ENCODE results near the gene DNAJA1. TPM values are rescaled to one million over a fixed set of nuclear protein-coding genes. Genes with fewer than 3 reads are reported as not detected.
"Not testable (repeated sequence)": the region's sequence is repeated elsewhere in the genome, so short reads cannot be mapped to it uniquely, and the experiment has no call there.

DNAJA1 gene
- total RNA-seq = 197 and 203 TPM in 2 replicates

DNA sequence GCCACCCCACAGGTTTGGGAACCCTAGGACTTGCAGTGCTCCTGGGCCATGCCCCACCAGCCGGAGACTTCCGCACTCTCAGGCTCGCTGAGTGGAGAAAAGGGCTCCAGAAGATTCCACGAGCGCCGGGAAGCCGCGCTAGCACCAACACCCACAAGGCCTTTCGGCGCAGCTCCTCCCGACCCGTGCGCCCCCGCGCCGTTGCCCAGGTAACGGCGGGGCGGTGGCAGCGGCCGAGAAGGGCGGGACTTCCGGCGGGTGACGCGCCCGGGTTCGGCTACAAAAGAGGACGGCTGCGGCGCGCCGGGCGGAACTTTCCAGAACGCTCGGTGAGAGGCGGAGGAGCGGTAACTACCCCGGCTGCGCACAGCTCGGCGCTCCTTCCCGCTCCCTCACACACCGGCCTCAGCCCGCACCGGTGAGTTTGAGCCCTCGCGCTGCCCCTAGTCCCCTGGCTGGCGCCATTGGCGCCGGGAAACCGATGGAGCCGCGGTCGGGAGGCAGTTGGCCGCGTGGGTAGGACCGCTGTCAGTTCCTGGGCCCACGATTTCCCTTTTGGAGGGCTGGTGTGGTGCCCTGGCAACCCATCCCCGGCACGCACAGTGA, at the start of gene DNAJA1:
Gene DNAJA1 (plus strand): TSS at position 308 of the 606 bp plus-strand sequence. CDS start 1,212 bp downstream, outside the sequence.
- no peak for DNase-seq (ENCODE audit: extremely low read depth, low read depth, low spot score)

DNA sequence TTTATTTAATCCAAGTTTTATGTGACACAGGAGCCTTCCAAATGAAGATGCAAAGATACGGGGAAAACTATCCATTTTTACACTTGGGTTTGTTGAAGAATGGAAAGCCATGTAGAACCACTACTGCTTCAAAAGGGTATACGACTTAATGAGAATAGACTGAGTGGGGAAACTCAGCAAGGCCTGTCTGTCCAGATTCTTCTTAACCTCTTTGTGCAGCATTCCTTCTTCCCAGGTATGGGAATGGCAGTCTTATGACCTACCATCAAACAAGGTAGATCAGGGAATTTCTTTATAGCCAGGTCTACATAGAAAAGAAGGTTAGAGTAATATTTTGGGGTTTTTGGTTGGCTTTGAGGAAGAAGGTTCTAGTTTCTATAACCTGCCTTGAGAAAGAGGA, 47.0 kb upstream of the DNAJA1 start:
- DNase-seq (ENCODE audit: extremely low read depth, low read depth, low spot score) = no peak

DNA sequence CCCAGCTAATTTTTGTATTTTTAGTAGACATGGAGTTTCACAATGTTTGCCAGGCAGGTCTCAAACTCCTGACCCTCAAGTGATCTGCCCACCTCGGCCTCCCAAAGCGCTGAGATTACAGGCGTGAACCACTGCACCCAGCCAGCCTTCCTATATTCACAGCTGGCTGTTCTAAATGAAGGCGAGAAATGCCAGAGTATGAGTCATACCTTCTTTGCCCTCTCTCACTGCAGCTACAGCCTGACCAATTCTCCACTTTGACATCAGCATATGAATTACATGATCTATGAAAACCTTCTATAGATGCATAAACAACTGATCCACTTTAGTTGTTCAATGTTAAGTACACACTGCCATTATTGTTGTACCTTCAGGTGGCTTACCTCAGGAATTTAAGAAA, 38.1 kb upstream of the DNAJA1 start:
- DNase-seq (ENCODE audit: extremely low read depth, low read depth, low spot score) = no peak

DNA sequence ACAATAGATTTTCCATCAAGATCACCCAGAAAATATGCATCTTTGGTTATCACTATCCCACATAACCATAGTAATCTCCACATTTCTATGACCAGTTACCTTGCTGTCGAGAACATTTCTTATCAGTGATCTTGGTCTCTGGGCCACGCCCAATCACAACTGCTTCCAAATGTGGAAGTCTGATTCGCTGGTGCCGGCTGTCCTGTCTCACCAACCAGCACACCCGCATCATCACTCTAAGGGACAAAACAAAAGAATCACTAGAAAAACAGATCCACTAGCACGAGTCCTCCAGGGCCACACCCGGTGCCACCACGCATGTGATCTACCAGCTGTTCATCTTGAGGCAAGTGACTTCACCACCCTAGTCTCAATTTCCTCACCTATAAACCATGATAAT, 35.4 kb upstream of the DNAJA1 start:
- DNase-seq (ENCODE audit: extremely low read depth, low read depth, low spot score) = no peak

DNA sequence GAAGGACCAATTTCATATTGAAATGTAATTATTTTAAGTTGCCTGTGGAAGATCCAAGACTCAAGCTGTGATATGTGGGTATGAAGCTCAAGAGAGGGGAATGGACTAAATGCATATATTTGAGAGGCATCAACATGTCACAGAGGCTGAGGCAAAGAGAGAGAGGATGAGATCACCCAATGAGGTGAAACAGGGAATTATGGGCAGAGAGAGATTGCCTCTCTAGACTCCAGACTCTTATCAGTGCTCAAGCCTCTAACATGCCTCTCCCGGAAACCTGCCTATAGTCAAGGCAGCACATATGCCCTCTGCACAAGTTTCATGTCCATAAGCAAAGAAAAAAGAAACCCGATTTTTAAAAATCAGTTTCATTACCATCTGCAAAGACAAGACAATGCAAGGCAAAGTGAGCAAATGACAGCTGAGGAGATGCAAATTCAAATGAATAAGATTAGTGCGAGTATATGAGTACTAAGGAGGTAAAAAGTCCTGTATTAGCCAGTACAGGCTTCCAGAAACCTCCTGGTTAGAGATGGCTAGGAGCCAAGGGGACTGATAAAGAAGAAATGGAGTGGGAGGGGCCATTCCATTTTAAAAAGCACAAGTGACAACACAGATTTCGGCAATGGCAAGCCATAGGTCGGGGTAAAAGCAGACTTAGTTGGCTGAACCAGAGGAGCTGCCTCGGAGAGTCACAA, 33.0 kb upstream of the DNAJA1 start:
- no peak for DNase-seq (ENCODE audit: extremely low read depth, low read depth, low spot score)

DNA sequence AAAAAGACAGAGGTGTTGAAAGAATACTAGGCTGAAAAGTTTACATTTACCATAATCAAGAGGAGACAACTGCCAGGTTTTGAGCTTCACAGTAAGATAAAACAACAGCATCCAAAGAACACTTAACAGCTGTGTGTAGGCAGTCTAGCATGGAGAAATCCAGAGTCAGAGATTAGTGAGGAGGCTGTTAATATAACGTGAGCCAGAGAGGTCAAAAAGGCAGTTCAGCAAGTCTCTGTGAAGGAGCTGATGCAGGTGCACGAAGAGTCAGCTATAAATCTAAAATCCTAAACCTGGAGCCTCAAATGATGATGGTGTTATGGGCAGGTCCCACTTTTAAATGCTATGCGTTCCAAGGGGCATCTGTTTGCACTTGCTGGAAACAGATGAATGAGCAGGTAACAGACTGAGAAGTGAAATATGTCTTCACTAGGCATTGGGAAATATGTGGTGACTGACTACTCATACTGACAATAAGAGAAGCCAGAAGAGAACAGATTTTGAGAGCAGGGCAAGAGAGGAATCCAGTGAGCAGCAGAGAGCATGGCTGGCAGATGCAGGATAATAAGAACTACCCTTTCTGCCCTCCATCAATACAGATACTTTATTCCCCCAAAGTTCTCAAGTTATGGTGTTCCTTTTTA, 32.4 kb upstream of the DNAJA1 start:
- no peak for DNase-seq (ENCODE audit: extremely low read depth, low read depth, low spot score)

DNA sequence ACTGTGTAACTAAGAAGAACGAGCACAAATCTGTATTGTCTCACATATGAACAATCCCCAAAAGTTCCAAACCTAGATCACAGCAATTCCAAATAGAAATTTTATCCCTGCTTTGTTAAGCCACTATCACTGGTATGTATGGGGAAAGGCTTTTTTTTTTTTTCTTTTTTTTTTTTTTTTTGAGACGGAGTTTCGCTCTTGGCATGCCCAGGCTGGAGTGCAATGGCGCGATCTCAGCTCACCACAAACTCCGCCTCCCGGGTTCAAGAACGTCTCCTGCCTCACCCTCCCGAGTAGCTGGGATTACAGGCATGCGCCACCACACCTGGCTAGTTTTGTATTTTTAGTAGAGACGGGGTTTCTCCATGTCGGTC, 24.4 kb upstream of the DNAJA1 start:
- DNase-seq (ENCODE audit: extremely low read depth, low read depth, low spot score) = not testable (repeated sequence)

DNA sequence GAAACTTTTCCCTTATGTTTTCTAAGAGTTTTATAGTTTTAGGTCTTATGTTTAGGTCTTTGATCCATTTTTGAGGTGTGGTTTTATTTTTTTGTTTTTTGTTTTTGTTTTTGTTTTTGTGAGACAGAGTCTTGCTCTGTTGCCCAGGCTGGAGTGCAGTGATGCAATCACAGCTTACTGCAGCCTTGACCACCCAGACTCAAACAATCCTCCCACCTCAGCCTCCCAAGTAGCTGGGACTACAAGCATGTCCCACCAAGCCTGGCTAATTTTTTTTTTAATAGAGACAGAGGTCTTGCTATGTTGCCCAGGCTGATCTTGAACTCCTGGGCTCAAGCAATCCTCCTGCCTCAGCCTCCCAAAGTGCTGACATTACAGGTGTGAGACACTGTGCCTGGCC, 19.7 kb upstream of the DNAJA1 start:
- DNase-seq (ENCODE audit: extremely low read depth, low read depth, low spot score) = not testable (repeated sequence)

DNA sequence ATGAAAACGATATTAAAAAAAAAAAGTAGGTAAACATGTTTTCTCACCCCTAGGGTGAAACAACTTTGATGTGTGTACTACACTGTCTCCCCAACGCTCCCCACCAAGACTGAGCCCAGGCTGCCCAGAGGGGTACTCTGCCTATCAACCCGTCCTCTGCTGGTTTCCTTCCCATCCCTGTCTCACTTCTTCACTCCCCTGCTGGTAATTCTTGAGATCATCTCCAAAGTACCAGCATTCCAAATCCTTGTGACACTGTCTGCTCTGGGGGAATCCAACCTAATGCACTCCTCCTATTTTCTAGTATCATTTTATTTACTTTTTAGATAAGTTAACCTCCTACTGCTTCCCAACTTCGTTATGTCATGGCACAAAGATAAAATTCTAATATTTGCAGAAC, 17.3 kb upstream of the DNAJA1 start:
- DNase-seq (ENCODE audit: extremely low read depth, low read depth, low spot score) = no peak

DNA sequence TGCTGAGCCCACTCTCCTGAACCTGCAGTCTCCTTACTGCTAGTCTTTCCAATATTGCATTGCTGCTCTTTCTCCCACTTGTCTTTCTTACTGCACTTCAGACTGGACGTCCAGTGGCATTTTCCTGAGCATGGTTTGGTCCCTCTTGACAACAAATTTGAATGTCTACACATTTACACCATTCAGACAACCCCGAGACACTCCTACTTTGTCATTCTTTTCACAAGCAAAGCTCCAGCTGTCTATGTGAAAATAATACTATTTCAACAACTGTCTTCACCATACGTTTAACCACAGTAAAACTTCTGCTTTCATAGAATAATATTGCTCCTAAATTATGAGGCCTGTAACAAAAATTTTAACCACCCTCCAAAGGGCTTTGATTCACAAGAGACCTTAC, 13.2 kb upstream of the DNAJA1 start:
- DNase-seq (ENCODE audit: extremely low read depth, low read depth, low spot score) = no peak

DNA sequence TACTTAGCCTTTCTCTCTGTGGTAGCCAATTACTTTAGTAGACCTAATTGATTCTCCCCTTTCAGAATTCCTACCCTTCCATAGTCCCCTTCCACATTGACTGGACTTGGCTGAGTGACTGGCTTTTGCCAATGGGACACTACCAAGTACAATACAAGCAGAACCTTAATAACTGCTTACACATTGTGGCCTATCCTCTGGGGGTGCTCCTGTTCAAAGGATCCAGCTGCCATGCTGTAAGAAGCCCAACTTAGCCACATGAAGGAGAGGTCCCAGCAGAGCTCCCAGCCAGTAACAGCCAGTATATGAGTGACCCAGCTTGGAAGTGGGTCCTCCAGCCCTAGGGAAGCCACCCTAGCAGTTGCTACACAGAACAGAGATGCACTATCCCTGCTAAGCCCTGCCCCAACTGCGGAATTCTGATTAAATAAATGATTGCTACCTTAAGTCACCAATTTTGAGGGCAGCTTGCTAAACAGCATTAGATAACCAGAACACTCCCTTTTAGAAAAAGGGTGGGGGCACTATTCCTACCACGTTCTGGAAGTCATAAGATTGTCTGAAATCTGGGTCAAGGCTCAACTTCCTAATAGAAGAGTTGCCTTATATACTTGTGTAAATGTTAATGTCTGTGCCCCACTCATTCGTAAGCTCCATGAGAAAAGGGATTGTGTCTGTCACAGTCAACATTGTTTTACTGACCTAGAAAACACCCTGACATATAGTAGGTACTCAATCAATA, 12.6 kb upstream of the DNAJA1 start:
- DNase-seq (ENCODE audit: extremely low read depth, low read depth, low spot score) = no peak

DNA sequence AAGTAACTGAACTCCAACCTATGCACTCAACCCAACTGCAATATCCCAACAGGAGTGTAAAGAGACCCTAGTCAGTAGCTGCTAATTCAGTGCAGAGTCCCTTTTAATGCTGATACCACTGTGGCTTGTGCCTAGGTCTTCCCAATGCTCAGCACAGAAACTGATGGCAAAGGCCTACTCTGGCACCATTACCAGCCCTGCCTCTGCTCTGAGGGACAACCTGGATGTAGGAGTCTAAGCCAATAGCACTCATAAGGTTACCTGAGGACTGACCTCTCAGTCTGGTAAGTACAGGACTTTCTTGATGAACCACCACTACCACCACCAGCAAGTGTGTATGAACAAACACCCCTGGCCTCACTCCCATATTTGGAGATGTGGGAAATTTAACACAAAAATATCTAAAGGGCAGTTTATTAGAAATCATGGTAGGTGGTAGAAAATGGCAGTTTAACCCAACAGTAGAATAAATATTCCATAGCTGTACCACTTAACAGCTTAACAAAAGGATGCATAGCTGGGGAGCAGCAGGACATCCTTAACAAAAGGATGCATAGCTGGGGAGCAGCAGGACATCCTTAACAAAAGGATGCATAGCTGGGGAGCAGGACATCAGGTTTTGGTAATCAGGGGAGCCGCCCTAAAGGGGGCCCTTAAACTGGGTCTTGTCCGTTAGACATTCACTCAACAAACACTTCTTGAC, 11.0 kb upstream of the DNAJA1 start:
- DNase-seq (ENCODE audit: extremely low read depth, low read depth, low spot score) = no peak

DNA sequence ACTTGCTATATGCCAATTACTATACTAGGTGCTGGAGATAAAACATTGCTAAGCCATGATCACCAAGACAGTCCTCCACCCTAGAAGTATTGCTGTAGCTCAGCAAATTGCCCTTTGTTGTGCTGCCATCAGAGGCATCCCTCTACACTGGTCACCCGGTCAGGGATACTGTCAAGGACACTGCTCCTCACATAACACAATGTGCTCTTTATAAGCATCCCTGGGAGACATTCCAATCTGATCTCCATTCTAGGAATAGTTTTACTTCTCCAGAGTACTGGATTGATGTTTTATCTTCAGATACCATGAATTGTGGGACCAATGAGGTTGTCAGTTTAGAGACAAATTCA, 10.4 kb upstream of the DNAJA1 start:
- no peak for DNase-seq (ENCODE audit: extremely low read depth, low read depth, low spot score)

DNA sequence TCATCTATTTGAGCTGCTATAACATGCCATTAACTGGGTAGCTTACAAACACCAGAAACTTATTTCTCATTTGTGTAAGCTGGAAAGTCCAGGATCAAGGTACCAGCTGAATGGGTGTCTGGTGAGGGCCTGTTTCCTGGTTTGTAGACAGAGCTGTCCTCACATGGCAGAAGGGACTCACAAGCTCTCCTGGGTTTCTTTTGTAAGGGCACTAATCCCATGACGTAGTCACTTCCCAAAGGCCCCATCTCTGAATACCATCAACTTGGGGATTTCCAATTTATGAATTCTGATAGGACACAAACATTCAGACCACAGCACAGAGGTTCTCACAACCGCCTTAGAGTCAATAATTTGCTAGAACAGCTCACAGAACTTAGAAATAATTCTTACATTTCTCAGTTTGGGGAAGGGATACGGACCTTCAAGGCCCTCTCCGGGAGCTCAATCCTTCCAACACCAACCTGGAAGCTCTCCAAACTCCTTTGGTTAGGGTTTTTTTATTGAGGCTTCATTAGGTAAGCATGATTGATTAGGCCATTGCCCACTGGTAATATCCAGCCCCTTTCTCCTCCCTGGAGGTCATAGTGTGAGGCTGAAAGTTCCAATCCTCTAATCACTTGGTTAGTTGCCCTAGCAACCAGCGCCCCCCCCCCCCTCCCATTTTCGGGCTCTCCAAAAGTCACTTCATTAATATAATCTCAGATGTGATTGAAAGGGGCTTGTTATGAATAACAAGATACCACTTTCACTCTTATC, 7.6 kb upstream of the DNAJA1 start:
- DNase-seq (ENCODE audit: extremely low read depth, low read depth, low spot score) = no peak

DNA sequence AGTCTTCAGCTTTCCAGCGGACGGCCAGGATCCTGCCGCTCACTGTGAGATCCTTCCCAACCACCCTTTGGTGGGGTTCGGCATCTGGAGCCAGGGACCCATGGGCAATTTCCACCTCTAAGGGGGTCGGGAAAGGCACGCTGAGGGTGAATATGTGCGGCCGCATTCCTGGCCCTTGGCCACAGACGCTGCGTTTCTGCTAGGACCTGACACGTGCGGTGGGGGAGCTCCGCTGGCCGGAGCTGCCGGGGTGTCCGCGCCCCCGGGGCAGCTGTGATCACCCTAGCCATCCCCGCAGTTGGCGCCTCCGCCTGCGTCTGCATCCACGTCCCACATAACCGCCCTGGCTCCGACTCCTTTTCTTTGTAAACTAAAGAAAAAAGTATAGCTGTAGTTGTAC, 5.3 kb upstream of the DNAJA1 start:
- no peak for DNase-seq (ENCODE audit: extremely low read depth, low read depth, low spot score)

DNA sequence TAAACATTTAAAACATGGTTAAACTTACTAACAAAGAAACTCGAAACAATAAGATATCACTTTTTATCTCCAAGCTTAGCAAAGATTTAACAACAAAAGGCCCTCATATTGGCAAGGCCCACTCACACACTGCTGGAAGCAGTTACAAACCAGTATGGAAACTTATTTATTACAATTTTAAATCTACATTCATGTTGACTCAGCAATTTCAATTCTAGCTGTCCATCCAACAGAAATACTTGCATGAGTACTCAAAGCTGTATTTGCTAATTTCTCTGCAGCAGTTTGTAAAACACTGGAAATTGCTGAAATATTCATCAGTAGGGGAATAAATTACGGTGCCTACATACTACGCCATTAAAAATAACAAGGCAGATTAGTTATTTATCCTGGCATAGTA, 2.8 kb upstream of the DNAJA1 start:
- no peak for DNase-seq (ENCODE audit: extremely low read depth, low read depth, low spot score)

DNA sequence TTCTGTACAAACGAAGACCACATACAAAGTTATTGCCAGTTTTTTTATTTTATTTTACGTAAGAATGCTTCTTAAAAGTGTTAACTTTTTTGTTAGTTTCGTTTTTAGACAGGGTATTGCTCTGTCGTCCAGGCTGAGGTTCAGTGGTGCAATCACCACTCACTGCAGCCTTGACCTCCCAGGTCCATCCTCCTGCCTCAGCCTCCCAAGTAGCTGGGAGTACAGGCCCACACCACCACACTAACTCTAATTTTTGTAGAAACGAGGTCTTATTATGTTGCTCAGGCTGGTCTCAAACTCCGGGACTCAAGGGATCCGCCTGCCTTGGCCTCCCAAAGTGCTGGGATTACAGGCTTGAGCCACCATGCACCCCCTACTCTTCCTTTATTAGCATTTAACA, 2.3 kb upstream of the DNAJA1 start:
- no peak for DNase-seq (ENCODE audit: extremely low read depth, low read depth, low spot score)

DNA sequence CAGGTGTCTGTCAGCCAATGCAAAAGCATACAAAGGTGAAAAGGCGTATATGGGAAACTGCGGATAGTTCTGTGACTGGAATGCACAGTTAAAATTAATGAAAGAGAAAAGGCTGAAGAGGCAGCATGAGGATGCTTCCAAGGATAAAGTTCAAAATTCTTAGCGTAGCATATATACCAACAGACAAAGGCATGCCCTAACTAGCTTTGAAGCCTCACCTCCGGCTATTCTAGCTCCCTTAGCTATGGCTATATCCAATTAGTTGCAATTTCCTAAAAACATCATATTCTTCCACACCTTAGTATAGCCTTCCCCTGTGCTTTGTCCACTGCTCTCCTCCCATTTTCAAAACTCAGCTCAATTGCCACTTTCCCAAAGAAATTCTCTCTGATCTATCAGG, 1.4 kb upstream of the DNAJA1 start:
- no peak for DNase-seq (ENCODE audit: extremely low read depth, low read depth, low spot score)

DNA sequence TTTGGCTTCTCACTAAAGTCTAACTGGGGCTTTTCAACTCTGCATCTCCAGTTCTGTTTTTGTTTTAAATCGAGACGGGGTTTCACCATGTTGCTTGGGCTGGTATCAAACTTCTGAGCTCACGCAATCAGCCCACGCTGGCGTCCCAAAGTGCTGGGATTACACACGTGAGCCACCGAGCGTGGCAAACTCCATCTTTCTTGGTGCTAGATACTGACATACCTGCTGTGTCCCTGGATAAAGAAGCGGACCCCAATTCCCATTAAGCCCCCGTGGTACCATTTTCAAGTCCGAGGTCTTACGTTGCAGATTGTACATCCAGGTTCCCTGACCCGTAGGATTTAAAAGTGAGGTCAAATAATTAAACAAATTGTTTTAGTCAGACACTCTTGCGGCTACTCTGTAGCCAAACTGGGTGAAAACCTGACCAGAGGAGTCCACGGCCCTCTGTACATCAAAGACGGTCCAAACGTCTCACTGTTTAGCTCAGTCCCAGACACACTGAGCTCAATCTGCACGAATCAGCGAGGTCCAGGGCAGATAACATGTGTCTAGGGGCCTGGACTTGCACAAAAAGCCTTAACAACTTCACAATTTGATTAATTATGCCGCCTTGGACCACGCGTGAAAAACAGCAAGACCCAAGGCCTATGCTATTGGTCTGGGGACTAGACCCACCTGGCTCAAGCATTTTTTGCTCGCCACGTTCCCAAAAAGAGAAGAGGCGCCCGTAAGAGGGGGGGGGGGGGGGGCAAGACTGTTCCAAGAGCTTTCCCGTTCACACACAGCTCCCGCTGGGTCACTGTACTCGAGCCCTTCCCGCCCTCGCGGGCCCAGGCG, 727 bp upstream of the DNAJA1 start:
- DNase-seq (ENCODE audit: extremely low read depth, low read depth, low spot score) = no peak
